Measurements from ENCODE around the gene EGR4.

EGR4 gene

DNA sequence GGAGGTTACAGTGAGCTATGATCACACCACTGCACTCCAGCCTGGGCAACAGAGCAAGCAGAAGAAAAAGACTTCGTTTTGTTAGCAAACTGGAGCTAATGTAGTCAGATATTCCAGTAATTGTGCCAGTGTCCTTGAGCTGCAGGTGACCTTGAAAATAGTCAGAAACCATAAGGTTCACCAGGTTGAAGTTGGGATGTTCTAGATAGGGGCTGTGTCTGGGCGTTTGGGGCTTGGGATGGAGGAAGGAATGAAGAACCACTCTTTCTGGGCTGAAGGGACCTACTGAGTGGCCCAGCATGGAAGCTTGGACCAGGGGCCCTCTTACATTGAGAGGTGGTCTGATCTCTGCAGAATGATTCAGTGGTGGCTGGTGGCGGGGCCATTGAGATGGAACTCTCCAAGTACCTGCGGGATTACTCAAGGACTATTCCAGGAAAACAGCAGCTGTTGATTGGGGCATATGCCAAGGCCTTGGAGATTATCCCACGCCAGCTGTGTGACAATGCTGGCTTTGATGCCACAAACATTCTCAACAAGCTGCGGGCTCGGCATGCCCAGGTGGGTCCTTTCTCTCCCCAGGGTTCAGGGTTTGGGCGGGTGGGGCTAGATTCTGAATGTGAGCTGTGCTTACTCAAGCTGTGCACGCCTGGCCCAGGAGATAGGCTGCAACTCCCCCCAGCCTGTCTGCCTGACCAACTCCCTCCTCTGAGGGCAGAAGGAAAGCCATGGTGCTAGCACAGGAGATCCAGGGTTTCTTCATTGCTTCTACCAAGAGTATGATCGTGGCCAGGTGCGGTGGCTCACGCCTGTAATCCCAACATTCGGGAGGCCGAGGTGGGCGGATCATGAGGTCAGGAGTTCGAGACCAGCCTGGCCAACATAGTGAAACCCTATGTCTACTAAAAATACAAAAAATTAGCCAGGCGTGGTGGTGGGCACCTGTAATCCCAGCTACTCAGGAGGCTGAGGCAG lies 42.2 kb downstream of the EGR4 start:
- no peak for DNase-seq (ENCODE audit: low read depth in 2 of 2)

DNA sequence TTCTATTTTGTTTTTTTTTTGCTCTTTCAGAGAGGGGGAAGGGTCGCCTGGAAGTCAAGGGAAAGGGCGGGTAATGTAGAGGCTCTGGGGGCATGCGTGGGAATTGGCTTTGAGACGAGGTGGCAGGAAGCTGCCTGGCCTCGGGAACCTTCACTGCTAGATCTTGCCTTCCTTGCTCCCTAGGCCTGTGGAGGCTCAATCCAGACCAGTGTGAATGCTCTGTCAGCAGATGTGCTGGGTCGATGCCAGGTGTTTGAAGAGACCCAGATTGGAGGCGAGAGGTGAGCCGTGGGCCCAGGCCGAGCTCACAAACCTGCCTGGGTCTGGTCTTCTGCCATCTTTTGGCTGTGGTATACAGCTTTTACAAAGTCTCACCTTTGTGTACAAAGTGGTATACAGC lies 43.7 kb downstream of the EGR4 start:
- no peak for DNase-seq (ENCODE audit: low read depth in 2 of 2)

DNA sequence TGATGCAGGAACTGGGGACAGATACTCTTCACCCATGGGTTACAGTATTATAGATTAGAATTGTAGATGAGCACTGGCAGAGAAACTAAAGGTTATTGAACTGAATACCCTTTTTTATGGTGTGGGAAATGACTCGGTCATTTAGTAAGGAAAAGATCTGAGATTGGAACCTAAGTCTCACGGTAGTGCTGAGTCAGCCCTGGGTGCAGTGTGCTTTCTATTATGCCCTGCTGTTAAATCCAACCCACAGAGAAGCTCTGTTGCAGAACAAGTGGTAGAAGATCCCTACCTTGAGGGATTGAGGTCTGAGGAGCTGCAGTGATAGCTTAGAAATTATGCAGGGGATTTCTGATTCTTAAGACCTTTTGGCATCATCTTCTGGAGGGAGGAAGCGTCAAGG lies 46.5 kb downstream of the EGR4 start:
- DNase-seq (ENCODE audit: low read depth in 2 of 2) = no peak

DNA sequence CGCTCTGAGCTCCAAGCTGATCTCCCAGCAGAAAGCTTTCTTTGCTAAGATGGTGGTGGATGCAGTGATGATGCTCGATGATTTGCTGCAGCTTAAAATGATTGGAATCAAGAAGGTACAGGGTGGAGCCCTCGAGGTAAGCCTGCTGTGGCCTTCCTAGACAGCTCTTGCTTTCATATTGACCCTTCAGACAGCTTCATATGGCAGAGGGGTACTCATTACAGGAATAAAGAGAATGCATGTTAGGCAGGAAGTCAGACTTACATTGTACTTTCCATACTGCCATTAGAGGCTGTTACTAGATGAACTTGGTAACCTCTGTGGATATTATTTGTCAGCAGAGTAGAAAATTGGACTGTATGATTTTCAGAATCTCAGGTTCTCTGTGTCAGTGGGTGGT lies 48.8 kb downstream of the EGR4 start:
- no peak for DNase-seq (ENCODE audit: low read depth in 2 of 2)

DNA sequence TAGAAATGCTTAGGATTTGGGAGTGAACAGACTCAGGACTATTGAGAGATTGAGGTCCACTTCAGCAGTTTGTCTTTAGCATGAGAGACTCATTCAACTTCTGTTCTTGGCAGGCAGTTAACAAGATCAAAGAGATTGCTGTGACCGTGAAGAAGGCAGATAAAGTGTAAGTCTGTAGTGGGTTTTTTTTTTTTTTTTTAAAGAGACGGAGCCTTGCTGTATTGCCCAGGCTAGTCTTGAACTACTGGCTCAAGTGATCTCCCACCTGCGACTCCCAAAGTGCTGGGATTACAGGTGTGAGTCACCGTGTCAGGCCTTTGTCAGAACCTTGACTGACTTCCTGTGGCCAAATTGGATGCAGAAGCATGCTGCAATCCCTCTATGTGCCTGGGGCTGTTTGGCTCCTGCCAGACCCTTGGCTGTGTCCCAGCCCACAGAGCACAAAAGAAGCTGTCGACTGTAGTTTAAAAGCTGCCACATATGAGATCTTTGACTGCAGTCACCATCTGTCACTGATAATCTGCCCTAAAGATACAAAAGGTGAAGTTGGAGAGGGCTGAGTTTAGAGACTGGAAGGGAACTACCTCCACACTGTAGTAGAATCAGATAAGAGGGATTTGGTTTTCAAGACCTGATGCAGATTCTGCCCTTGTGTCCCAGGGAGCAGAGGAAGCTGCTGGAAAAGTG lies 49.3 kb downstream of the EGR4 start:
- no peak for DNase-seq (ENCODE audit: low read depth in 2 of 2)

All from stimulated activated CD8-positive, alpha-beta memory T cell treated with anti-CD3 and anti-CD28 coated beads, Interleukin-2, amount 100 ng/mL, for 48 hours (primary cell).